K562 (cell line): ENCODE data around the gene GRIK3. TPM values are rescaled to one million over a fixed set of nuclear protein-coding genes. Genes with fewer than 3 reads are reported as not detected.

Source experiments
- ATAC-seq: fragments of 200-7000 bp; cut with Tn5 transposase; 3 replicates; pipeline ENCODE4 v1.9.1; 2020; ENCODE audit warnings: moderate library complexity
- BruUV-seq: library from RNA; stranded (reverse); fragments of 400-500 nt; replicated peaks from 2 replicates; lab custom pipeline; 2021; lab: Mats Ljungman, UMichigan
- CTCF ChIA-PET: fragments of 300-600 bp; formaldehyde crosslinking; extraction: SDS; loops from one replicate; lab custom pipeline; 2021; ENCODE audit warnings: low intra/inter-chr PET ratio; lab: Yijun Ruan, JAX
- POLR2A ChIA-PET: fragments of 300-600, 350-650 bp; sonication (Branson Sonifier 250); formaldehyde crosslinking; extraction: SDS; loops from one replicate; lab custom pipeline; 2021; ENCODE audit warnings: antibody characterized with exemption, inconsistent platforms; lab: Yijun Ruan, JAX
- DNase-seq, 4 experiments: peaks; one replicate each; pipeline versions ENCODE4 v3.0.0 to v3.0.0-alpha.2; 2011 to 2018; ENCODE audit warnings: low spot score in 3 of 4, mixed read lengths in 3 of 4; ENCODE audit errors: extremely low read depth in 1 of 4
- FAIRE-seq: peaks from 2 replicates; lab custom pipeline; 2011; peaks lifted over from hg19 to GRCh38; lab: Jason Lieb, UNC
- H2AFZ ChIP-seq: 2 replicates; pipeline ENCODE4 v1.6.0; 2011; ENCODE audit warnings: low read depth, low read length, control low read depth, inconsistent platforms
- H3K27ac ChIP-seq: fragments of 200-600 bp; 3 replicates; pipeline ENCODE4 v1.8.0; 2011; ENCODE audit warnings: low read depth, mild to moderate bottlenecking, control low read depth, inconsistent platforms, low read length, moderate library complexity, mixed read lengths; ENCODE audit errors: extremely low read depth
- H3K27me3 ChIP-seq, 2 experiments: fragments of 300-600 bp in 1 of 2; 2 replicates in 1 of 2; 3 replicates in 1 of 2; pipeline versions ENCODE4 v1.6.0 to v1.8.0; 2011; ENCODE audit warnings: inconsistent platforms in 2 of 2, low read length in 2 of 2, mild to moderate bottlenecking in 1 of 2, mixed read lengths in 1 of 2, moderate library complexity in 1 of 2; ENCODE audit not compliant: control insufficient read depth in 2 of 2, insufficient read depth in 2 of 2
- H3K36me3 ChIP-seq: fragments of 300-600 bp; 3 replicates; pipeline ENCODE4 v1.8.0; 2011; ENCODE audit warnings: mild to moderate bottlenecking, low read length, inconsistent platforms; ENCODE audit not compliant: control insufficient read depth, insufficient read depth
- H3K4me1 ChIP-seq, 2 experiments: fragments of 200-600 bp in 1 of 2; replicated peaks in 1 of 2; 2 replicates in 1 of 2; 3 replicates in 1 of 2; pipeline versions ENCODE4 v1.5.1 to v1.8.0; 2011; ENCODE audit warnings: inconsistent platforms in 2 of 2, low read length in 2 of 2, mild to moderate bottlenecking in 1 of 2, mixed read lengths in 1 of 2, moderate library complexity in 1 of 2; ENCODE audit not compliant: control insufficient read depth in 2 of 2, insufficient read depth in 2 of 2
- H3K4me2 ChIP-seq: 2 replicates; pipeline ENCODE4 v1.6.1; 2011; ENCODE audit warnings: low read length, control low read depth, inconsistent platforms, mixed read lengths; ENCODE audit not compliant: insufficient read depth
- H3K4me3 ChIP-seq: fragments of 200-600 bp; sonication (generic), shearing (Covaris generic); 2 replicates; pipeline ENCODE4 v1.5.1; 2016; ENCODE audit warnings: control low read depth, inconsistent platforms
- H3K79me2 ChIP-seq: fragments of 200-600 bp; 3 replicates; pipeline ENCODE4 v1.8.0; 2011; ENCODE audit warnings: low read length, inconsistent platforms; ENCODE audit not compliant: control insufficient read depth, insufficient read depth
- H3K9ac ChIP-seq, 2 experiments: 2 replicates each; pipeline versions ENCODE4 v1.6.0 to v1.6.1; 2011; ENCODE audit warnings: low read depth in 2 of 2, low read length in 2 of 2, control low read depth in 1 of 2, inconsistent platforms in 1 of 2, mild to moderate bottlenecking in 1 of 2, mixed read lengths in 1 of 2; ENCODE audit not compliant: insufficient read depth in 1 of 2
- H3K9me1 ChIP-seq: one replicate; pipeline ENCODE4 v1.6.0; 2011; ENCODE audit warnings: inconsistent platforms, mild to moderate bottlenecking, low read length, moderate library complexity; ENCODE audit not compliant: control insufficient read depth, insufficient read depth
- H3K9me3 ChIP-seq: replicated peaks from 2 replicates; pipeline ENCODE4 v1.5.1; 2011; ENCODE audit warnings: low read depth, low read length, inconsistent platforms; ENCODE audit not compliant: control insufficient read depth, insufficient read depth
- H4K20me1 ChIP-seq: replicated peaks from 2 replicates; pipeline ENCODE4 v1.6.1; 2011; ENCODE audit warnings: low read length, inconsistent platforms, mixed read lengths; ENCODE audit not compliant: control insufficient read depth, insufficient read depth
- CBX5 ChIP-seq: IDR thresholded peaks from 2 replicates; pipeline ENCODE4 v1.6.1; 2014; ENCODE audit warnings: low read depth, borderline replicate concordance
- CHCHD3 ChIP-seq: fragments of 250-450 bp; sonication (Bioruptor Pico); IDR thresholded peaks from 2 replicates; pipeline ENCODE4 v2.1.2; 2022; ENCODE audit warnings: mild to moderate bottlenecking
- DNMT1 ChIP-seq: fragments of 450-650 bp; IDR thresholded peaks from 2 replicates; pipeline ENCODE4 v1.6.1; 2016; ENCODE audit warnings: antibody characterized with exemption, mild to moderate bottlenecking
- E2F3 ChIP-seq: fragments of 250-450 bp; sonication (Bioruptor Pico); IDR thresholded peaks from 2 replicates; pipeline ENCODE4 v1.4.0; 2020; ENCODE audit warnings: mild to moderate bottlenecking
- FIP1L1 ChIP-seq: fragments of 200-400 bp; formaldehyde crosslinking; IDR thresholded peaks from 2 replicates; pipeline ENCODE4 v1.6.1; 2018; ENCODE audit warnings: mild to moderate bottlenecking, low read depth, low read length; ENCODE audit not compliant: poor library complexity, severe bottlenecking
- GTF2E2 ChIP-seq: fragments of 200-800 bp; sonication (Bioruptor generic); IDR thresholded peaks from 2 replicates; pipeline ENCODE4 v1.6.1; 2016; ENCODE audit warnings: missing genetic modification characterization, missing compliant biosample characterization
- HINFP ChIP-seq: fragments of 450-650 bp; conservative IDR thresholded peaks from 2 replicates; pipeline ENCODE4 v1.6.1; 2016; ENCODE audit warnings: missing genetic modification characterization, low read depth, mild to moderate bottlenecking, control low read depth, missing compliant biosample characterization
- KDM1A ChIP-seq, 2 experiments: fragments of 450-650 bp; IDR thresholded peaks; 2 replicates each; pipeline ENCODE4 v1.6.1; 2016; ENCODE audit warnings: mild to moderate bottlenecking in 2 of 2
- NCOA4 ChIP-seq: fragments of 450-650 bp; IDR thresholded peaks from 2 replicates; pipeline ENCODE4 v1.6.1; 2018; ENCODE audit warnings: mild to moderate bottlenecking; ENCODE audit not compliant: partially characterized antibody
- PHF8 ChIP-seq: fragments of 200-600 bp; sonication (generic); IDR thresholded peaks from 2 replicates; pipeline ENCODE4 v1.6.1; 2012; ENCODE audit warnings: mixed run types, mild to moderate bottlenecking, inconsistent platforms, low read length, moderate library complexity, borderline replicate concordance
- TAF1 ChIP-seq: IDR thresholded peaks from 2 replicates; pipeline ENCODE4 v1.6.1; 2011; ENCODE audit warnings: mild to moderate bottlenecking, low read length, moderate library complexity; ENCODE audit not compliant: insufficient read depth, control insufficient read depth, severe bottlenecking; ENCODE audit errors: extremely low read depth
- ZKSCAN3 ChIP-seq: fragments of 250-450 bp; sonication (Bioruptor Pico); IDR thresholded peaks from 2 replicates; pipeline ENCODE4 v1.4.0; 2020
- ZMIZ1 ChIP-seq, 2 experiments: fragments of 150-350 bp in 1 of 2; IDR thresholded peaks; 2 replicates each; pipeline ENCODE4 v1.6.1; 2012 to 2016; ENCODE audit warnings: low read depth in 2 of 2, low read length in 2 of 2, mild to moderate bottlenecking in 1 of 2, moderate library complexity in 1 of 2
- ZNF280B ChIP-seq: fragments of 250-450 bp; sonication (Bioruptor Pico); IDR thresholded peaks from 2 replicates; pipeline ENCODE4 v1.5.1; 2021; ENCODE audit warnings: mild to moderate bottlenecking
- ZSCAN32 ChIP-seq: fragments of 450-650 bp; formaldehyde crosslinking; IDR thresholded peaks from 2 replicates; pipeline ENCODE4 v1.4.0; 2020; ENCODE audit warnings: mild to moderate bottlenecking, moderate library complexity
- WGBS: fragments of 100-300 bp; shearing (Covaris generic); methylation state at CpG from one replicate; pipeline ENCODE4 v1.1.6; 2016; ENCODE audit warnings: low coverage, mixed read lengths; ENCODE audit not compliant: insufficient coverage; ENCODE audit errors: missing lambda C conversion rate; 5-methylcytosine and 5-hydroxymethylcytosine counted together
- in situ Hi-C: fragments of 300-500 bp; cut with MboI; formaldehyde crosslinking; loops from 4 replicates; pipeline ENCODE4 v1.15.0; 2018; ENCODE audit warnings: inconsistent platforms, mixed read lengths
- intact Hi-C: fragments of 100-400 bp; cut with micrococcal nuclease; formaldehyde crosslinking; loops from 2 replicates; pipeline ENCODE4 v1.14.2; 2022
- polyA plus RNA-seq, 8 experiments: library from polyadenylated mRNA; depleted of rRNA in 4 of 8; stranded (reverse) in 5 of 8; unstranded in 3 of 8; fragments of >200 nt; fragmentation: Nextera tagmentation in 2 of 8; fragmentation: Illumina TruSeq in 1 of 8; extraction: Ambion mirVana in 2 of 8; extraction: Trizol in 1 of 8; gene quantifications; 2 replicates each; pipeline versions ENCODE4 v1.2.1 to v1.2.3, GENCODE V29; 2011 to 2014; ENCODE audit warnings: inconsistent platforms in 1 of 8, missing spikeins in 1 of 8
- total RNA-seq, 7 experiments: library from RNA; depleted of rRNA in 6 of 7; stranded (reverse); fragments of >200 nt in 6 of 7; fragmentation: Illumina TruSeq in 2 of 7; extraction: Trizol in 2 of 7; gene quantifications; 2 replicates each; pipeline versions ENCODE4 v1.2.1 to v1.2.3, GENCODE V29; 2011 to 2021; ENCODE audit warnings: low replicate concordance in 1 of 7

GRIK3 gene
- total and polyA plus RNA-seq, 9 of the 15 experiments (the other 6 are each of a cell fraction or from before 2014, with no cell fraction given), result not detected

- TF ChIP-seq GTF2E2 (tag), result no peak
- no peak for TF ChIP-seq CBX5
- no peak for TF ChIP-seq ZSCAN32 (CRISPR knock-in tag)
- no peak for TF ChIP-seq FIP1L1
- TF ChIP-seq ZKSCAN3 (CRISPR knock-in tag), result no peak
- TF ChIP-seq KDM1A (IDR thresholded peaks at IDR 0.05), result no peak
- no peak for TF ChIP-seq E2F3 (CRISPR knock-in tag)
- no peak for TF ChIP-seq PHF8
- no peak for TF ChIP-seq DNMT1
Observed at GRCh38 chr1:36831186-36831810, 203.0 kb downstream of the GRIK3 start (continued).

GRCh38 chr1:36829961-36830360, 204.4 kb downstream of the GRIK3 start:
- H3K79me2 ChIP-seq, result no peaks in the 10 kb centered on the region
- POLR2A ChIA-PET, result no interaction called here
- FAIRE-seq, result no peak
- WGBS, result 0% methylated on average over 4 of the region's 4 CpGs
- peaks cover 0 to 3% of the 10 kb centered on the region in 2 experiments; a peak in 1 of 5 replicates for H3K4me1 ChIP-seq
- H3K4me2 ChIP-seq, result no peak overlapping the region
- H3K4me3 ChIP-seq, result no peak overlapping the region
- no TSS peak for BruUV-seq
- peaks cover 0 to 32% of the 10 kb centered on the region in 2 experiments; a peak in 3 of 5 replicates for H3K27me3 ChIP-seq
- no peaks in the 10 kb centered on the region for H3K9me1 ChIP-seq
- no peak overlapping the region for H3K27ac ChIP-seq
- H2AFZ ChIP-seq, result no peak overlapping the region
- ATAC-seq, result no peak
- intact Hi-C loops (no loop called here), in situ Hi-C loops (no loop called here)
- H3K9ac ChIP-seq, result no peak overlapping the region
- CTCF ChIA-PET, result no interaction called here
- DNase-seq, result no peak
- H3K9me3 ChIP-seq, result no peaks in the 10 kb centered on the region
- H3K36me3 ChIP-seq, result no peaks in the 10 kb centered on the region
- peaks cover 4% of the 10 kb centered on the region; the same call in 1 of the 2 replicates for H4K20me1 ChIP-seq
- TF ChIP-seq HINFP (tag), result no peak
- TF ChIP-seq ZNF280B (CRISPR knock-in tag), result no peak
- no peak for TF ChIP-seq NCOA4
- no peak for TF ChIP-seq CHCHD3 (CRISPR knock-in tag)
- no peak for TF ChIP-seq ZMIZ1 (IDR thresholded peaks at IDR 0.05; ENCODE audit: low read depth in 2 of 2, low read length in 2 of 2)
- no peak for TF ChIP-seq TAF1
